LHCN-M2 (cell line): Measurements from ENCODE around the gene BRPF1. TPM values are rescaled to one million over a fixed set of nuclear protein-coding genes. Genes with fewer than 3 reads are reported as not detected.
A peak's percentile ranks its signal among the peaks of the same experiment; 100 is the strongest.
"Not testable (repeated sequence)": the region's sequence is repeated elsewhere in the genome, so short reads cannot be mapped to it uniquely, and the experiment has no call there.

Experiments used
- DNase-seq: peaks from one replicate; pipeline ENCODE4 v3.0.0-alpha.2; 2012; ENCODE audit warnings: low read depth
- total RNA-seq: library from RNA; depleted of rRNA; stranded (reverse); fragments of >200 nt; gene quantifications from 2 replicates; pipeline ENCODE4 v1.2.3, GENCODE V29; 2014

The BRPF1 gene
- total RNA-seq, 1 experiment from 2014 or later: 22.2 TPM

GRCh38 chr3:9769426-9770275 is 38.1 kb downstream of the BRPF1 start, which contains the start of gene CAMK1:
Gene CAMK1 (minus strand): TSS chr3:9769947. CDS start chr3:9767749, 2,198 bp downstream.
- DNase-seq: peak; percentile 32

GRCh38 chr3:9770276-9770812 is 38.8 kb downstream of the BRPF1 start:
- DNase-seq: no peak

- not testable (repeated sequence) for DNase-seq
These were observed 39.5 kb downstream of the BRPF1 start for GRCh38 chr3:9771007-9771406.

- no peak for DNase-seq
These were observed 45.6 kb downstream of the BRPF1 start for GRCh38 chr3:9776896-9777693.

- no peak for DNase-seq
These were observed 46.1 kb downstream of the BRPF1 start for GRCh38 chr3:9777694-9778021.

- DNase-seq: peak; percentile 35
These were observed 46.9 kb downstream of the BRPF1 start for GRCh38 chr3:9778143-9779074.

GRCh38 chr3:9779075-9779593 is 47.6 kb downstream of the BRPF1 start:
- DNase-seq: no peak

- no peak for DNase-seq
These were observed 48.4 kb downstream of the BRPF1 start for GRCh38 chr3:9779721-9780457.

GRCh38 chr3:9780458-9780812 is 48.9 kb downstream of the BRPF1 start:
- no peak for DNase-seq

- no peak for DNase-seq
These were observed 49.4 kb downstream of the BRPF1 start for GRCh38 chr3:9780910-9781309.

GRCh38 chr3:9781551-9781950 is 50.0 kb downstream of the BRPF1 start:
- no peak for DNase-seq

- no peak for DNase-seq
These were observed 50.6 kb downstream of the BRPF1 start for GRCh38 chr3:9781978-9782603.

GRCh38 chr3:9782770-9783169 is 51.2 kb downstream of the BRPF1 start:
- no peak for DNase-seq

- DNase-seq: no peak
These were observed 52.4 kb downstream of the BRPF1 start for GRCh38 chr3:9783954-9784353.

- no peak for DNase-seq
These were observed 53.4 kb downstream of the BRPF1 start for GRCh38 chr3:9784965-9785364.

GRCh38 chr3:9785602-9786001 is 54.1 kb downstream of the BRPF1 start:
- no peak for DNase-seq

GRCh38 chr3:9786209-9786739 is 54.7 kb downstream of the BRPF1 start:
- DNase-seq: no peak

- no peak for DNase-seq
These were observed 55.5 kb downstream of the BRPF1 start for GRCh38 chr3:9786825-9787669.

- DNase-seq: no peak
These were observed 56.2 kb downstream of the BRPF1 start for GRCh38 chr3:9787714-9788113.
